H1 (cell line): ENCODE results near the gene DOK1. TPM values are rescaled to one million over a fixed set of nuclear protein-coding genes. Genes with fewer than 3 reads are reported as not detected.
A peak's percentile ranks its signal among the peaks of the same experiment; 100 is the strongest.

Source experiments
- EGR1 ChIP-seq: IDR thresholded peaks from 2 replicates; pipeline ENCODE4 v1.6.1; 2011; ENCODE audit warnings: low read depth, low read length, borderline replicate concordance
- EZH2 ChIP-seq: fragments of 200-600 bp; sonication (generic); IDR thresholded peaks from 2 replicates; pipeline ENCODE4 v1.7.1; 2012; ENCODE audit warnings: low read depth, mild to moderate bottlenecking, moderate library complexity, low read length, inconsistent platforms; ENCODE audit not compliant: severe bottlenecking
- JUND ChIP-seq: IDR thresholded peaks from 2 replicates; pipeline ENCODE4 v1.6.1; 2011; ENCODE audit warnings: mild to moderate bottlenecking, improper control_type of control experiment, low read length
- RNF2 ChIP-seq: fragments of 200-900, 300-1000 bp; sonication (generic); IDR thresholded peaks from 2 replicates; pipeline ENCODE4 v1.7.1; 2016; ENCODE audit warnings: borderline replicate concordance, low read depth, mild to moderate bottlenecking, antibody characterized with exemption, low read length; ENCODE audit not compliant: poor library complexity, severe bottlenecking; ENCODE audit errors: missing control alignments
- polyA plus RNA-seq, 7 experiments: library from polyadenylated mRNA; depleted of rRNA in 3 of 7; stranded (reverse) in 5 of 7; unstranded in 2 of 7; fragments of >200 nt in 5 of 7; fragments of 200-250 nt in 2 of 7; gene quantifications; 1 replicate in 5 of 7; 2 replicates in 1 of 7; 4 replicates in 1 of 7; pipeline versions ENCODE4 v1.2.1 to v1.2.3, GENCODE V29; 2011 to 2013; ENCODE audit warnings: missing spikeins in 2 of 7, mixed read lengths in 2 of 7
- total RNA-seq: library from RNA; stranded (reverse); fragmentation: NEBNext Ultra II Directional; extraction: Animal tissue kit (Norgen Biotek cat#: 25700); gene quantifications from 2 replicates; pipeline ENCODE4 v1.2.1, GENCODE V29; 2021

The DOK1 gene
- total and polyA plus RNA-seq, 2 of the 8 experiments (the other 6 are each of a cell fraction or from before 2014, with no cell fraction given), result 11.0 to 14.3 TPM

DNA sequence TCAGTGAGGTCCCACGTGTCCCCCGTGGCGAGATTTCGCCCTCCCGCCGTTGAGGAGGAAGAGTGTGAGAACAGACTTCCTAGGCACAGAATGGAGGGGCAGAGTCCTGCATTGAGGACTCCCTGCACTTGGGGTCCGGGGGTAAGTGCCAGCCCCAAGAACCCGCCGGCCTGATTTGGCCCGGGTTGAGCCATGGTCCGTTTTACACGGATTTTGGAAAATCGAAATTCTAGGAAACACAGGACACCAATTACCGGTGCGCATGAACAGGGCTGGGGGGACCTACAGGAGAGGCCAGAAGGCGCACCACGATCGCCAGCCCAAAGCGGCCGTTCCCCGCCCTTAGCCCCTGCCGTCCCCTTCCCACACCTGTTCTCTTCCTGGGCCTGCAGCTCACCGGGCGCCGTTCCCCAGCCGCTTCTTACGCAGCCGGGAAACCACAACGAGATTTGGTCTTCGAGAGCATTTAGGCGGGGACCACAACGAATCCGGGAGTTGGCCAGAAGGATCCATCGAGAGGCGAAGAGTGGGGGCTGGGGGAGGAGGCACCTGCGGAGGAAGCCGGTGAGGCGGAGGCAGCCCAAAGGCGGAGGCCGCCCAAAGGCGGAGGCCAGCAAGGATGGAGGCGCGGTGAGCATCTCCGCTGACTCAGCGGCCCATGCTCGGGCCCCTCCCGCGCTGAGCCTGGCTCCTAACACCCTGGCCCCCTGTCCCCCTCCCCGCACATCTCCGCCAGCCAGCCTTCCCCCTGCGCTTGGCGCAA lies 40.7 kb upstream of the DOK1 start (continued):
- TF ChIP-seq RNF2, result peak; percentile 100
- TF ChIP-seq EGR1, result no peak
- no peak for TF ChIP-seq JUND
- TF ChIP-seq EZH2, result peak; percentile 90
